HAP-1 (cell line): ENCODE data around the gene ADAM22.

Experiments used
- DNase-seq, 2 experiments: peaks; one replicate each; pipeline ENCODE4 v3.0.0-alpha.2; 2016 to 2020; ENCODE audit warnings: low spot score in 2 of 2
- H3K27me3 ChIP-seq: fragments of 250-450 bp; sonication (Bioruptor Pico); 2 replicates; pipeline ENCODE4 v1.5.1; 2020; ENCODE audit warnings: low read depth, mild to moderate bottlenecking, moderate library complexity
- H3K36me3 ChIP-seq: fragments of 250-450 bp; sonication (Bioruptor Pico); replicated peaks from 2 replicates; pipeline ENCODE4 v1.5.1; 2020; ENCODE audit warnings: mild to moderate bottlenecking
- H3K4me1 ChIP-seq: fragments of 250-450 bp; sonication (Bioruptor Pico); 2 replicates; pipeline ENCODE4 v1.5.1; 2020; ENCODE audit warnings: mild to moderate bottlenecking
- H3K4me3 ChIP-seq: fragments of 250-450 bp; sonication (Bioruptor Pico); 2 replicates; pipeline ENCODE4 v1.5.1; 2020; ENCODE audit warnings: mild to moderate bottlenecking, moderate library complexity
- H3K9me3 ChIP-seq: fragments of 250-450 bp; sonication (Bioruptor Pico); 2 replicates; pipeline ENCODE4 v1.5.1; 2020; ENCODE audit warnings: mild to moderate bottlenecking, moderate library complexity
- in situ Hi-C: fragments of 300-500 bp; cut with MboI; formaldehyde crosslinking; loops from 3 replicates; pipeline ENCODE4 v1.14.3; 2020; ENCODE audit warnings: low sequenced_read_pairs, inconsistent platforms, mixed read lengths

The ADAM22 gene

DNA sequence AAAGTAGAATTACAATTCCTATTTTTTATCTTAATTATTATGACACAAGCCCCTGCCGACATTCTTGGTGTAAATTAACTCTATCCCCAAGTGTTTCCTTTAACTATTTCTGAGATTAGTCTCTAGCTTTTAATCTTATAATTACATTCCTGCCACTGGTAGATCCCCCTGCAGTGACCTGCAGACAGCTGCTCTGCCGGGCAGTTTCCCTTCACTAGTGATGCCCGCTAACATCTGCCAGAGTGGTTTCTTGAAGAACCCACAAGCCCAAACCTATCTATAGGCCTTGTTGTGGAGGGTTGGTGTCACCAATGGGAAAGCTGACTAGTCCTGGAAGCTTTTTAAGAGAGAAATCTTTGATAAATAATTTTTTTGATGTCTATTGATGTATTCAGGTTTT lies 50.0 kb downstream of the ADAM22 start:
- Histone ChIP-seq H3K4me1 (peaks cover 11% of the 10 kb centered on the region), H3K27me3 (no peaks in the 10 kb centered on the region), H3K9me3 (no peaks in the 10 kb centered on the region), H3K4me3 (no peak overlapping the region), H3K36me3 (no peaks in the 10 kb centered on the region)
- in situ Hi-C loops: no loop called here
- DNase-seq: no peak

DNA sequence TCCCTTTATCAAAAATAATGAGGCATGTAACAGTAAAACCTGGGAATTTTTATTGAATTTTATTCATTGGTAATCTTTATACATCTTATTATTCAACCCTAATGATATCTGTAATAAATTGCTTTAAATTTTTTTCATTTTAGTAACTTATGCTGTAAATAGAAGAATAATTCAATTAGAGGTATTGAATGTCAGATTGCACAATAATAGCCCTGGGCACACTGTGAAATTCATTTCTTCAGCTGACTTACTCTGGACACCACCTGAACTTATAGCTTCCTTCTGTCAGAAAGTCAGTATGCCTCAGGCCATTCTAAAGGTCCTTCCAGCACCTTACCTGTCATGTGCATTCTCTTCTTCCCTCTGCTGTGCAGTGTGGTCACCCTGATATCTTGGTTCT lies 59.2 kb downstream of the ADAM22 start:
- H3K27me3 ChIP-seq: no peaks in the 10 kb centered on the region
- DNase-seq: no peak
- no peaks in the 10 kb centered on the region for H3K36me3 ChIP-seq
- no peaks in the 10 kb centered on the region for H3K9me3 ChIP-seq
- in situ Hi-C loops: no loop called here
- H3K4me3 ChIP-seq: no peak overlapping the region
- H3K4me1 ChIP-seq: peaks cover 3% of the 10 kb centered on the region; the same call in 1 of the 2 replicates

DNA sequence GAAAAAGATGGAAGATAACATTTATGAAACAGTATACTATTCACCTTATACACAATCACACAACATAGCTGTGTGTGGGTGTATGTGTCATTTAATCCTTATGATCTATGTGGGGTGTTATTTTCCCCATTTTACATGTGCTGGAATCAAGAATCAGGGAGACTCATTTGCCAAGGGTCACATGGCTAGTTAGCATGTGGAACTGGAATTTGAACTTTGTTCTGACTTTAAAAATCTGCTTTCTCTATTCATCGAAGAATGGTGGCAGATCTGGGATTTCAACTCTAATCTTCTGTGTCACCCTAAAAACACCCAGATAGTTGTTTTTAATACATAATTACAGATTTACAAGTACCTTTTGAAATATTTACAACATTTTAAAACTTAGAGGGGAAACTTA lies 65.2 kb downstream of the ADAM22 start:
- H3K4me1 ChIP-seq: peaks cover 9% of the 10 kb centered on the region
- no peak overlapping the region for H3K4me3 ChIP-seq
- in situ Hi-C loops: no loop called here
- DNase-seq: no peak
- H3K9me3 ChIP-seq: no peaks in the 10 kb centered on the region
- H3K27me3 ChIP-seq: no peaks in the 10 kb centered on the region
- H3K36me3 ChIP-seq: no peaks in the 10 kb centered on the region

DNA sequence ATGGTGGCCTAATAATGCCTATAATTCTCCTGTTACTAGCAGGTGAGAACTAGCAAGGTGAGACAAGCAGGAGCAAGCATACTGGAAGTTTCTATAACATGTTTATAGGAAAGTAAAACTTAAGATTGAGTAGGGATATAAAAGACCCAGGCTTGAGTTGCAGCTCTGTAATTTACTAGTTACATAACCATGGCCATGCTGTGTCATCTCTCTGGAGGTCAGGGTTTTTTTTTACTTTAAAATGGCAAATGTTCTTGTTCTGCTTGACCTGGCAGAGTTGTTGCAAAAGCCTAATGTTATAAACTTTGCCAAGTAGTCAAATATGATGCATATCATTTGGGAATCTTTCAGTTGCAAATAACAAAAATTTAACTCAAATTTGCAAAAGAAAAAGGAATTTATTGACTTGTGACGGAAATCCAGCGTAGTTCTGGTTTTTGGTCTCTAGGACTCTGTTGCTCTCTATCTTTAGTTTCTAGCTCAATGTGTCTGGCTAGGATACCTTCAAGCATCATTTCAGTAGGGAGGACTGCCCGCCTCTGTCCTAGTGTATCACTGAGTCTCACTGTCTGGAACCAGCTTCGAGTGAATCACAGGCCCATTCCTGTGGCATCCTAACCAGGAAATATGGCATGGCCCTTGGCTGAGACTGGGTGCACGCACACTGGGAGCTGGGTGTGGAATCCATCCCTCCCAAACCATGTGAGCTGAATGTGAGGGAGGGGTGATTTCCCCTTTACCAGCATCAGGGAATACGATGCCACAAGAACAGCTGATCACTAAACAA lies 67.9 kb downstream of the ADAM22 start:
- Histone ChIP-seq H3K36me3 (no peaks in the 10 kb centered on the region), H3K9me3 (no peaks in the 10 kb centered on the region), H3K4me1 (peaks cover 9% of the 10 kb centered on the region), H3K4me3 (no peak overlapping the region), H3K27me3 (no peaks in the 10 kb centered on the region)
- DNase-seq: no peak
- in situ Hi-C loops: no loop called here

DNA sequence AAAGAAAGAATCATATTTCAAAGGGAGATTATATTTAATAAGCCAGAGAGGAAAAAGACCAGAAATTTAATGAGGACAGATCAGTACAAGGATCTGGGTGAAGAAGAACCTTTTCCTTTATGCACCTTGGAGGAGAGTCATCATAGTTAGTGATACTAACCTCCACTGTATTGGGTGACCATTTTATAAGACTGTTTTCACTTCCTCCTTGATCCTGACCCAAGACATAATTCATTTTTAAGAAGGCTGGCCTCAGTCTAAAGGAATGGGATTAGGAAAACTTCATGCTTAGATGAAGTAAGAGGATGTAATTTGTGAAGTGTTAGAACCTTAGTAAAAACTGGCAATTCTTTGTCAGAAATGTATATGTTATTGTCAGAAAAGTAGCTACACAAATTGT lies 68.6 kb downstream of the ADAM22 start:
- Histone ChIP-seq H3K36me3 (no peaks in the 10 kb centered on the region), H3K9me3 (no peaks in the 10 kb centered on the region), H3K27me3 (no peaks in the 10 kb centered on the region), H3K4me1 (peaks cover 9% of the 10 kb centered on the region), H3K4me3 (no peak overlapping the region)
- in situ Hi-C loops: no loop called here
- DNase-seq: no peak

DNA sequence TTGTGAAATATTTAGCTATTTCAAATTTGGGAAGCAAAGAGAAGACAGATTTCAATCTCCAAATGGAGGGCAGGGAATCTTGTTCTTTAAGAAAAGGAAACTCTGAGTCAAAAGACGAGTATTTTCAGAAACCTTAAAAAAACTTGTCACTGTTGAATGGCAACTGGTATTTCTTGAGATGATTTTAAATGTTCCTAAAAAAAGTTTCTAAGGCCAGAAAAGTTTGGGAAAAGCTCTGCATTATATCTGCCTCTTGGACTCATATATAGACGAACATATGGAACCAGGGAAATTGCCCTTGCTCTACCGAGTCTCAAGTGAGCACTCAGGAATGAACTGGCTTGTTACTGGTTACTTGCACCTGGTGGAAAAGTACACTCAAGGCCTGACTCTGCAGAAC lies 69.5 kb downstream of the ADAM22 start:
- Histone ChIP-seq H3K4me3 (no peak overlapping the region), H3K36me3 (no peaks in the 10 kb centered on the region), H3K27me3 (no peaks in the 10 kb centered on the region), H3K9me3 (no peaks in the 10 kb centered on the region), H3K4me1 (peaks cover 9% of the 10 kb centered on the region)
- in situ Hi-C loops: no loop called here
- no peak for DNase-seq

DNA sequence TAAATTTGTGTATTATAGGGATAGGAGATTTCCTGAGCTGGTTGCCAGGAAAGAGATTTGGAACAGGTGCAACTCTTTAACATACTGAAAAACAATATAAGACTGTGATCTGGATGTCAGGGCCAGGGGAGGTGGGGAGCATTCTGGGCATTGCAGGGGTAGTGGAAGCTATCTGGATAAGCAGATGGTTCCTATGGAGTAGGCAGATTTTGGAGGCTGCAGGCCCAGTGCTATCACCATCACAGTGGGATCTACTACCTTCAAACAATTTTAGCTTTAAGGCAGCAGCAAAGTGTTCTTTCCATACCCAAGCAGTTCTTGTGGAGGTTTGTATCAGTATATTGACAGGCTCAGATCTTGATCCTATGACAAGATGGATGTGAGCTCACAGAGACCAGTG lies 71.1 kb downstream of the ADAM22 start:
- H3K27me3 ChIP-seq: no peaks in the 10 kb centered on the region
- H3K4me3 ChIP-seq: no peak overlapping the region
- no peak for DNase-seq
- peaks cover 9% of the 10 kb centered on the region for H3K4me1 ChIP-seq
- H3K9me3 ChIP-seq: no peaks in the 10 kb centered on the region
- no peaks in the 10 kb centered on the region for H3K36me3 ChIP-seq
- in situ Hi-C loops: no loop called here

DNA sequence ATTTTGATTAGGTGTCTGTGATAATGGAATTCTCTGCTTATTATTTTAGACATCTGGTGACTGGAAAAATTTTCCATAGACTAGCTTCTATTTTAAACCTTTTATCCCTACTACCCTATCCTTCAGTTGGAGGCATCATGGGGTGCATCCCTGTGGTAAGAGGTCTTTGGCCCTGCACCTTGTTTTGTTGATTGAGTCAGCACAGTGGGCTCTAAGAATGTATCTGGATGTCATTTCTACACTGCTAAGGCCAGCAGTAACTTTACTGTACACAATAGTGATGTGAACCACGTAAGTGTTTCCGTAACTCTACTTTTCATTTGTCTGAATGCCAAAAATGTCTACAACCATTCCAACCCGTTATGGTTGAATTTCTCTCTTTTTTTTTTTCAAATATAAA lies 75.6 kb downstream of the ADAM22 start:
- Histone ChIP-seq H3K36me3 (no peaks in the 10 kb centered on the region), H3K4me1 (no peaks in the 10 kb centered on the region), H3K4me3 (no peak overlapping the region), H3K9me3 (no peaks in the 10 kb centered on the region), H3K27me3 (no peaks in the 10 kb centered on the region)
- in situ Hi-C loops: no loop called here
- no peak for DNase-seq

DNA sequence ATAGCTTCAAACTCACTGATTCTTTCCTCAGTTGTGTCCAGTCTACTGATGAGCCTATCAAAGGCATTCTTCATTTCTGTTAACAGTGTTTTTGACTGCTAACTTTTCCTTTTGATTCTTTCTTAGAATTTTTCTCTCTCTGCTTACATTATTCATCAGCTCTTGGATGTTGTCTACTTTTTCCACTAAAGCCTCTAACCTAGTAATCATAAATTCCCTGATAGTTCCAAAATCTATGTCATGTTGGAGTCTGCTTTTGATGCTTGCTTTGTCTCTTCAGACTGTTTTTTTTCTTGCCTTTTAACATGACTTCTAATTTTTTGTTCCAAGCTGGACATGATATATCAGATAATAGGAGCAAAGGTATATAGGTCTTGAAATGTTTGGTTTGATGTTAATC lies 78.0 kb downstream of the ADAM22 start:
- no peaks in the 10 kb centered on the region for H3K9me3 ChIP-seq
- no peaks in the 10 kb centered on the region for H3K27me3 ChIP-seq

DNA sequence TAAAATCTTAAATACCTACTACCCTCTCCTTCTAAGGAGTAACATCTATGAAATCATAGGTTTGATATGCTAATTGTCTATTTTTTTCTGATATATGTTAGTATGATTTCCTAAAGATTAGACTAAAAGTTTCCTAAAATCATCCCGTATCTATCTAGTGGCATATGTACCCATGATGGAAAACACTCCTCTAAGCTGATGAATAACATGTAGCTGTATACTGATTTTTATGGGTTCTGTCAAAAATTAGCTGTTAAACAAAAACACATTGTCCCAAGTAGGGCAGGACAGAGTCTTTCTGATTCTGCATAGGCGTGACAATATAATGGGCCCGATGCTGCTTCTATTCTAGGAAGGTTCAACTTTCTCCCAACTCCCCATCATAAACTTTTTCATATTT lies 79.9 kb downstream of the ADAM22 start:
- in situ Hi-C loops: no loop called here
- no peak for DNase-seq
- Histone ChIP-seq H3K4me3 (no peak overlapping the region), H3K27me3 (no peaks in the 10 kb centered on the region), H3K9me3 (no peaks in the 10 kb centered on the region), H3K36me3 (no peaks in the 10 kb centered on the region), H3K4me1 (no peaks in the 10 kb centered on the region)

More for the DNA sequence above, 78.0 kb downstream of the ADAM22 start:
- Histone ChIP-seq H3K36me3 (no peaks in the 10 kb centered on the region), H3K4me1 (no peaks in the 10 kb centered on the region), H3K4me3 (no peak overlapping the region)
- no peak for DNase-seq
- in situ Hi-C loops: no loop called here

DNA sequence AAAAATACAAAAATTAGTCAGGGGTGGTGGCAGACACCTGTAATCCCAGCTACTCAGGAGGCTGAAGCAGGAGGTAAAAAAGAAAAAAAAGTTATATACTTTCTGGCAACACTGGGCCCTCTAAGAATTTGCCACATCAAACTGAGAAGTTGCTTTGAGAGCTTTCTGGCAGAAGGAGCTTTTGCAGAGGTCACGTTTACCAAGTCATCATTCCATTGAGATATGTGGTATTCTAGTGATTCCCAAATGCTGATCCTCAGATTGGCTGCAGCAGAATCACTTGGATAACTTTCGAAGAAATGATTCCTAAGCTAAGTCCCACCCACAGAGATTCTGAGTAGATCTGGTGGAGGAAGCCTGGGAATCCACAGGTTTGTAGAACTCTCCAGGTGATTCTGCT lies 80.5 kb downstream of the ADAM22 start:
- Histone ChIP-seq H3K4me1 (no peaks in the 10 kb centered on the region), H3K9me3 (no peaks in the 10 kb centered on the region), H3K27me3 (no peaks in the 10 kb centered on the region), H3K4me3 (no peak overlapping the region), H3K36me3 (no peaks in the 10 kb centered on the region)
- in situ Hi-C loops: no loop called here
- no peak for DNase-seq

DNA sequence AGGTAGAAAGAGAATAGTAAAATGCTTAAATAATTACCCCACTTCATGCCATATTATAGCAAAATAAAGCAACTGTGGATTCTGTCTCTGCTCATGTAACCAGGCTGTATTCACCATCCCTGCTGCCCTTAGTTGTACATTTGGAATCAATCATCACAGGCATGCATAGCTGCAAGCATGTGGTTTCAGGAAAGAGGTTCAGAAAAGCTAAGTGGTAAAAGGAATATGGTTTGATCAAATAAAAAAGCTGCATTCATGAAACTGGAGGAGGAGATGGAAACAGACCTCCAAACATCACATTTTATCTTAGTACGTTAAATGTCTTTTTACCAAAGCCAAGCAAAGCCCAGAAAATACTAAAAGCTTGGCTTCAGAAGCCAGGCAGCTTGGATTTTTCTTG lies 81.3 kb downstream of the ADAM22 start:
- Histone ChIP-seq H3K4me3 (no peak overlapping the region), H3K4me1 (no peaks in the 10 kb centered on the region), H3K36me3 (no peaks in the 10 kb centered on the region), H3K9me3 (no peaks in the 10 kb centered on the region), H3K27me3 (no peaks in the 10 kb centered on the region)
- DNase-seq: no peak
- in situ Hi-C loops: no loop called here

DNA sequence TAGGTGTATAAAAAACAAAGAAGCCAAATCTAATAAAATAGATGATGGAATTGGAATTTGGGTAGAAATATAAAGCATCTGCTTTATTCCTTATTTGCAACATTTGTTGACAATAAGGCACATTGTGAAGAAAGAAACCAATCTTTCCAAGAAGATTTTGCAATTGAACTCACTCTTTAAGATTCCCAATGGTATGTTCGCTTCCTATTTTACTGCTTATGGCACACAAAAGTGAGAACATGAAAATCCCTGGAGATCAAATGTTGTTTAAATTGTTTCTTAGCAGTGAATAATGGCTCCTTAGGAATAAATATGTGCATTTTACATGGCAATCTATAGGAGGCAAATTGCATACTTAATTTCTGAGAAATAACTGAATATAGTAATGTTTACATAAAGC lies 84.5 kb downstream of the ADAM22 start:
- H3K27me3 ChIP-seq: no peaks in the 10 kb centered on the region
- no peaks in the 10 kb centered on the region for H3K9me3 ChIP-seq
- in situ Hi-C loops: no loop called here
- H3K4me3 ChIP-seq: no peak overlapping the region
- DNase-seq: no peak
- H3K36me3 ChIP-seq: no peaks in the 10 kb centered on the region
- no peaks in the 10 kb centered on the region for H3K4me1 ChIP-seq

DNA sequence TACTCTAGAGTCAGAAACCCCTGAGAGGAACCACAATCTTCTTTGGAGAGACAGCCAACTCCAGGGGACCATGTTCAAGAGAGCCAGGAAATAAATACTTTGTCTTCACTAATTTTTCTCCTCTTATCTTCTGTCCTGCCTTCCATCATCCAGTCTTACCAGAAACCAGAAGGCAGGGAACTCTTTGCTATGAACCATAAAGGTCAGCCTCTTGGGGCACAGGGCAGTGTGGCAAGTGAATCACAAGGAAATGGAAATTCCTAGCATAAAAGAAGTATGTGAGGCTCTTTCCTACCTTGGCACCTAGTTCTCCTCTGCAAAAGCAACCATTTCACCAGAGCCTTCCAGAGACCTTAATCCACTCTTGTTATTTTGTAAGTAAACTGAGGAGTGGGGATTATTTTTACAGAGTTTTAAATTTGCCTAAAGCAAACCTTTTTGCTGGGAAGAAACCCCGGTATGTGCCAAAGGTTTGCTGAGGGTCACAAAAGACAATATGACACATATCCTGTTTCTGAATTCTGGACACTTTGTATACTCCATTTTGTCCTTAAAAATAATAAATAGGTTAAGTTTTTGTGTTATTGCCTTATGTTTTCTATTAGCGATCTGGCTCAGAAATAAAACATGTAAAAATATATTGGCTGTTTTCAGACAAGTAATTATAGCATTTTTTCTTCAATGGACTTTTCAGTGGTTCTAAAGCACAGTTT lies 87.1 kb downstream of the ADAM22 start:
- H3K36me3 ChIP-seq: no peaks in the 10 kb centered on the region
- no peaks in the 10 kb centered on the region for H3K27me3 ChIP-seq
- in situ Hi-C loops: no loop called here
- no peak for DNase-seq
- no peaks in the 10 kb centered on the region for H3K4me1 ChIP-seq
- no peak overlapping the region for H3K4me3 ChIP-seq
- H3K9me3 ChIP-seq: no peaks in the 10 kb centered on the region
